CD14-positive monocyte (primary cell): Measurements from ENCODE around the gene ZNF407. TPM values are rescaled to one million over a fixed set of nuclear protein-coding genes. Genes with fewer than 3 reads are reported as not detected.

ENCODE experiments used
- DNase-seq, 3 donors: peaks; one replicate each; pipeline ENCODE4 v3.0.0-alpha.2; 2011 to 2022
- H2AFZ ChIP-seq: 2 replicates; pipeline ENCODE4 v1.6.0; 2012; ENCODE audit warnings: mild to moderate bottlenecking, low read depth, low read length, inconsistent platforms; ENCODE audit not compliant: insufficient read depth, poor library complexity, severe bottlenecking
- H3K27ac ChIP-seq, 2 donors: 1 replicate in 1 of 2; 2 replicates in 1 of 2; pipeline ENCODE4 v1.5.1; 2012 to 2013; ENCODE audit warnings: low read length in 2 of 2, control low read depth in 1 of 2, inconsistent platforms in 1 of 2, low read depth in 1 of 2, mild to moderate bottlenecking in 1 of 2
- H3K27me3 ChIP-seq, 2 donors: one replicate each; pipeline versions ENCODE4 v1.6.0 to v1.6.1; 2011 to 2013; ENCODE audit warnings: low read length in 2 of 2; ENCODE audit not compliant: control insufficient read depth in 2 of 2, insufficient read depth in 2 of 2
- H3K36me3 ChIP-seq, 2 donors: replicated peaks in 1 of 2; 1 replicate in 1 of 2; 2 replicates in 1 of 2; pipeline versions ENCODE4 v1.5.1 to v1.6.1; 2012 to 2013; ENCODE audit warnings: low read length in 2 of 2, control low read depth in 1 of 2, inconsistent platforms in 1 of 2, mild to moderate bottlenecking in 1 of 2; ENCODE audit not compliant: insufficient read depth in 2 of 2, control insufficient read depth in 1 of 2
- H3K4me1 ChIP-seq, 2 donors: 1 replicate in 1 of 2; 2 replicates in 1 of 2; pipeline versions ENCODE4 v1.5.1 to v1.6.1; 2012 to 2013; ENCODE audit warnings: low read length in 2 of 2, control low read depth in 1 of 2, inconsistent platforms in 1 of 2, mild to moderate bottlenecking in 1 of 2, moderate library complexity in 1 of 2; ENCODE audit not compliant: insufficient read depth in 2 of 2, control insufficient read depth in 1 of 2
- H3K4me2 ChIP-seq: replicated peaks from 2 replicates; pipeline ENCODE3; 2012; ENCODE audit warnings: low read length, moderate library complexity, mild to moderate bottlenecking; ENCODE audit not compliant: poor library complexity, severe bottlenecking; ENCODE audit errors: extremely low read depth
- H3K4me3 ChIP-seq, 3 experiments: fragments of 200-600 bp in 1 of 3; sonication (generic) in 1 of 3; replicated peaks in 1 of 3; 1 replicate in 2 of 3; 2 replicates in 1 of 3; pipeline ENCODE4 v1.5.1; 2011 to 2013; ENCODE audit warnings: low read length in 3 of 3, mild to moderate bottlenecking in 3 of 3, control low read depth in 2 of 3, low read depth in 2 of 3, inconsistent platforms in 1 of 3, moderate library complexity in 1 of 3
- H3K79me2 ChIP-seq: 2 replicates; pipeline ENCODE4 v1.6.0; 2012; ENCODE audit warnings: mild to moderate bottlenecking, control low read depth, inconsistent platforms, low read length, moderate library complexity; ENCODE audit not compliant: insufficient read depth
- H3K9ac ChIP-seq: 2 replicates; pipeline ENCODE4 v1.6.0; 2017; ENCODE audit warnings: low read length, mild to moderate bottlenecking; ENCODE audit not compliant: insufficient read depth, poor library complexity, severe bottlenecking
- H3K9me3 ChIP-seq, 2 donors: replicated peaks in 1 of 2; 1 replicate in 1 of 2; 2 replicates in 1 of 2; pipeline versions ENCODE4 v1.5.1 to v1.6.1; 2012 to 2013; ENCODE audit warnings: low read length in 2 of 2, control low read depth in 1 of 2; ENCODE audit not compliant: control insufficient read depth in 1 of 2, insufficient read depth in 1 of 2
- H4K20me1 ChIP-seq: 2 replicates; pipeline ENCODE4 v1.6.0; 2012; ENCODE audit warnings: mild to moderate bottlenecking, low read length, control low read depth, moderate library complexity; ENCODE audit not compliant: insufficient read depth
- H3K27ac Mint-ChIP-seq, 7 donors: one replicate each; pipeline ENCODE4 v1.8.0; 2020; ENCODE audit warnings: mild to moderate bottlenecking in 7 of 7, mixed read lengths in 7 of 7, moderate library complexity in 6 of 7, inconsistent platforms in 2 of 7
- H3K27me3 Mint-ChIP-seq, 3 donors: one replicate each; pipeline ENCODE4 v1.8.0; 2021 to 2022; ENCODE audit warnings: low read depth in 3 of 3, mild to moderate bottlenecking in 3 of 3, mixed read lengths in 3 of 3, moderate library complexity in 3 of 3, inconsistent platforms in 1 of 3
- H3K36me3 Mint-ChIP-seq, 2 donors: one replicate each; pipeline ENCODE4 v1.8.0; 2020; ENCODE audit warnings: mixed read lengths in 2 of 2, inconsistent platforms in 1 of 2, mild to moderate bottlenecking in 1 of 2
- H3K4me1 Mint-ChIP-seq: one replicate; pipeline ENCODE4 v1.8.0; 2020; ENCODE audit warnings: mild to moderate bottlenecking, mixed read lengths
- H3K4me3 Mint-ChIP-seq, 2 donors: one replicate each; pipeline ENCODE4 v1.8.0; 2020; ENCODE audit warnings: mild to moderate bottlenecking in 2 of 2, mixed read lengths in 2 of 2, moderate library complexity in 1 of 2
- H3K9me3 Mint-ChIP-seq, 7 donors: one replicate each; pipeline ENCODE4 v1.8.0; 2020 to 2022; ENCODE audit warnings: mixed read lengths in 7 of 7, mild to moderate bottlenecking in 6 of 7, moderate library complexity in 6 of 7, inconsistent platforms in 2 of 7
- CTCF ChIP-seq: fragments of 200-600 bp; IDR thresholded peaks from one replicate; pipeline ENCODE4 v1.8.0; 2022; ENCODE audit warnings: antibody characterized with exemption, mild to moderate bottlenecking
- WGBS: methylation state at CpG from one replicate; pipeline ENCODE4 v1.1.5; 2013; ENCODE audit warnings: missing lambda C conversion rate; ENCODE audit not compliant: insufficient coverage; 5-methylcytosine and 5-hydroxymethylcytosine counted together
- intact Hi-C, 2 donors: fragments of 100-400 bp; cut with micrococcal nuclease; formaldehyde crosslinking; loops; one replicate each; pipeline versions ENCODE4 v1.15.0 to v1.15.1; 2023
- polyA plus RNA-seq, 3 donors: library from polyadenylated mRNA; depleted of rRNA in 1 of 3; unstranded in 2 of 3; stranded (reverse) in 1 of 3; fragments of 300-500 nt in 2 of 3; fragments of >200 nt in 1 of 3; fragmentation: Illumina TruSeq in 2 of 3; gene quantifications; 1 replicate in 2 of 3; 2 replicates in 1 of 3; pipeline ENCODE4 v1.2.3, GENCODE V29; 2012 to 2021

The ZNF407 gene
- polyA plus RNA-seq, 3 donors, result 1.3 to 3.6 (median 1.6) TPM

DNA sequence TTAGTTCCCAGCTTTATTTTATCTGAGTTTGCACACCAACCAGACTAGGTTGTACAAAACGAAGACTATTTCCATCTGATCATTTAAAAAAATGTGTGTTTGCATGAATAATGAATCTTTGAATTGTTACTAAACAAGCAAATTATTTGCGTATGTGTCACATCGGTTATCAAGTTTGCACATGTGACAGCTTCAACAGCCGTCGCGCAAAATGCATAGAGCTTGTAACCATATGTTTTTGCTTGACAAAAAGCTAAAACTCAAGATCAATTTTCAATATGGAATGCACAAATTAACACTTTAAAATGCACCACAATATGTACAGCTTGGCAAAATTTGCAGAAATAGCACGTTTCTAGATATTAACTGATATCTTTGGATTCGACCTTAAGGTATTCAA is 427.2 kb downstream of the ZNF407 start:
- 100% methylated on average over 5 of the region's 8 CpGs for WGBS
- Histone ChIP-seq H3K79me2 (no peaks in the 10 kb centered on the region), H3K9ac (no peak overlapping the region), H4K20me1 (no peaks in the 10 kb centered on the region), H3K4me2 (no peak overlapping the region), H3K27me3 (no peaks in the 10 kb centered on the region), H3K4me1 (no peaks in the 10 kb centered on the region), H3K36me3 (no peaks in the 10 kb centered on the region), H3K4me3 (no peak overlapping the region), H3K27ac (no peak overlapping the region), H3K9me3 (no peaks in the 10 kb centered on the region), H2AFZ (no peak overlapping the region)
- no peak for DNase-seq
- no peak overlapping the region for H3K4me3 Mint-ChIP-seq
- peaks cover 3% of the 10 kb centered on the region in 2 donors for H3K36me3 Mint-ChIP-seq
- intact Hi-C loops, result no loop called here
- TF ChIP-seq CTCF, result no peak
- H3K9me3 Mint-ChIP-seq, result peaks cover 0 to 2% (median 0%) of the 10 kb centered on the region in 7 donors
- H3K27me3 Mint-ChIP-seq, result peaks cover 0 to under 1% (median 0%) of the 10 kb centered on the region in 3 donors
- no peak overlapping the region for H3K27ac Mint-ChIP-seq
- H3K4me1 Mint-ChIP-seq, result no peaks in the 10 kb centered on the region

DNA sequence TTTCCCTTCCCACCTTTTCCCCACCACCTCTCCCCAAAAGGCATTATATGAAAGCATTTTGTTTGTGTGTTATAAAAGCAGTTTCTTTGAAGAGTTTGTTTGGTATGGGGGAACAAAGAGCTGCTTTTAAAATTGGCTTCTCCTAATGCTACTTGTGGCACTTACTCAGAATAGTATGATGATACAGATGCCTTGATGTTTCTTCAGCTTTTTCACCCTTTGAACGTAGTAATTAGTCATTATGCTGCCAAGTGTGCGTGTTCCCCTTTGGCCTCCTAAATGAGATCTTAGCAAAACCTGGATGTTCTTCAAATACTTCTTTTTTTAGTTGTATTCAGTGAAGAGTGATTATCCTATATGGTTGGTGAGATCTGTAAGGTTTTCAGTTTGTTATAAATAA is 427.9 kb downstream of the ZNF407 start:
- Mint-ChIP-seq H3K36me3 (peaks cover 3% of the 10 kb centered on the region in 2 donors), H3K27ac (no peak overlapping the region), H3K27me3 (no peaks in the 10 kb centered on the region), H3K4me1 (no peaks in the 10 kb centered on the region), H3K4me3 (no peak overlapping the region), H3K9me3 (peaks cover 0 to 2% (median 0%) of the 10 kb centered on the region in 7 donors)
- Histone ChIP-seq H3K4me2 (no peak overlapping the region), H3K36me3 (no peaks in the 10 kb centered on the region), H3K4me1 (no peaks in the 10 kb centered on the region), H3K9me3 (no peaks in the 10 kb centered on the region), H3K4me3 (no peak overlapping the region), H3K9ac (no peak overlapping the region), H3K27ac (no peak overlapping the region), H2AFZ (no peak overlapping the region), H3K79me2 (no peaks in the 10 kb centered on the region), H3K27me3 (no peaks in the 10 kb centered on the region), H4K20me1 (no peaks in the 10 kb centered on the region)
- TF ChIP-seq CTCF, result no peak
- no peak for DNase-seq
- no CpG with 5 or more reads among the region's 2 CpGs for WGBS
- intact Hi-C loops, result no loop called here
